Panc1 (cell line): ENCODE data around the gene GREB1L.

ENCODE experiments used
- CTCF ChIP-seq: fragments of 450-650 bp; IDR thresholded peaks from 2 replicates; pipeline ENCODE4 v1.5.1; 2017; ENCODE audit warnings: mild to moderate bottlenecking
- POLR2AphosphoS5 ChIP-seq: IDR thresholded peaks from 2 replicates; pipeline ENCODE4 v1.6.1; 2012; ENCODE audit warnings: mild to moderate bottlenecking, low read depth, low read length, moderate library complexity
- REST ChIP-seq, 2 experiments: IDR thresholded peaks; 2 replicates each; pipeline ENCODE4 v1.6.1; 2011 to 2012; ENCODE audit warnings: low read depth in 2 of 2, control low read depth in 1 of 2, low read length in 1 of 2, mild to moderate bottlenecking in 1 of 2, moderate library complexity in 1 of 2; ENCODE audit not compliant: insufficient read depth in 1 of 2
- SIN3A ChIP-seq: IDR thresholded peaks from 2 replicates; pipeline ENCODE4 v1.6.1; 2012; ENCODE audit warnings: low read depth, mild to moderate bottlenecking, low read length, moderate library complexity, borderline replicate concordance; ENCODE audit not compliant: insufficient read depth
- TCF7L2 ChIP-seq: IDR thresholded peaks from 2 replicates; pipeline ENCODE4 v1.6.1; 2011; ENCODE audit warnings: mild to moderate bottlenecking, low read depth, low read length, inconsistent platforms

GRCh38 chr18:21203126-21203525 is 38.9 kb upstream of the GREB1L start:
- TF ChIP-seq SIN3A (no peak), CTCF (no peak), POLR2AphosphoS5 (no peak), REST (IDR thresholded peaks at IDR 0.05; ENCODE audit: insufficient read depth in 1 of 2, low read depth in 2 of 2, low read length in 1 of 2) (no peak), TCF7L2 (no peak)
